DND-41 (cell line): ENCODE data around the gene ZNF607.

ENCODE experiments used
- ATAC-seq: fragments of 200-7000 bp; cut with Tn5 transposase; 3 replicates; pipeline ENCODE4 v1.9.1; 2021; ENCODE audit warnings: low read depth; ENCODE audit not compliant: insufficient read depth
- DNase-seq: peaks from one replicate; pipeline ENCODE4 v3.0.0-alpha.2; 2020
- H2AFZ ChIP-seq: 2 replicates; pipeline ENCODE4 v1.6.0; 2012; ENCODE audit warnings: low read depth, low read length
- H3K27ac ChIP-seq: 2 replicates; pipeline ENCODE4 v1.5.1; 2012; ENCODE audit warnings: low read length, inconsistent platforms
- H3K27me3 ChIP-seq: fragments of 200-600 bp; sonication (generic); 2 replicates; pipeline ENCODE4 v1.6.0; 2012; ENCODE audit warnings: low read length, mild to moderate bottlenecking, inconsistent platforms; ENCODE audit not compliant: insufficient read depth, poor library complexity
- H3K36me3 ChIP-seq: 2 replicates; pipeline ENCODE4 v1.5.1; 2012; ENCODE audit warnings: low read length, inconsistent platforms; ENCODE audit not compliant: insufficient read depth
- H3K4me1 ChIP-seq: 2 replicates; pipeline ENCODE4 v1.5.1; 2012; ENCODE audit warnings: mild to moderate bottlenecking, low read length; ENCODE audit not compliant: insufficient read depth
- H3K4me2 ChIP-seq: 2 replicates; pipeline ENCODE4 v1.6.0; 2012; ENCODE audit warnings: mild to moderate bottlenecking, moderate library complexity, low read length, inconsistent platforms; ENCODE audit not compliant: insufficient read depth
- H3K4me3 ChIP-seq, 2 experiments: fragments of 200-600 bp in 1 of 2; shearing (Covaris generic) in 1 of 2; 2 replicates each; pipeline ENCODE4 v1.5.1; 2012 to 2016; ENCODE audit warnings: inconsistent platforms in 2 of 2, low read length in 2 of 2, mild to moderate bottlenecking in 2 of 2, low read depth in 1 of 2, moderate library complexity in 1 of 2
- H3K79me2 ChIP-seq: 2 replicates; pipeline ENCODE4 v1.6.0; 2012; ENCODE audit warnings: low read length, inconsistent platforms; ENCODE audit not compliant: insufficient read depth
- H3K9ac ChIP-seq: 2 replicates; pipeline ENCODE4 v1.6.0; 2012; ENCODE audit warnings: low read depth, mild to moderate bottlenecking, inconsistent platforms, low read length, moderate library complexity
- H3K9me3 ChIP-seq: 2 replicates; pipeline ENCODE4 v1.5.1; 2012; ENCODE audit warnings: low read length, moderate library complexity, mild to moderate bottlenecking, inconsistent platforms; ENCODE audit not compliant: insufficient read depth, severe bottlenecking
- H4K20me1 ChIP-seq: 2 replicates; pipeline ENCODE4 v1.6.0; 2012; ENCODE audit warnings: low read length; ENCODE audit not compliant: insufficient read depth
- EZH2 ChIP-seq: IDR thresholded peaks from 3 replicates; pipeline ENCODE4 v1.6.1; 2012; ENCODE audit warnings: borderline replicate concordance, low read depth, mild to moderate bottlenecking, moderate library complexity, low read length, inconsistent platforms; ENCODE audit not compliant: severe bottlenecking
- TF ChIP-seq, protein P1 (sequence below): IDR thresholded peaks from 2 replicates; pipeline ENCODE4 v1.5.1; 2012; ENCODE audit warnings: borderline replicate concordance, low read length, moderate library complexity, mild to moderate bottlenecking; ENCODE audit not compliant: poor library complexity, severe bottlenecking; ENCODE audit errors: extremely low read depth

The ZNF607 gene

DNA sequence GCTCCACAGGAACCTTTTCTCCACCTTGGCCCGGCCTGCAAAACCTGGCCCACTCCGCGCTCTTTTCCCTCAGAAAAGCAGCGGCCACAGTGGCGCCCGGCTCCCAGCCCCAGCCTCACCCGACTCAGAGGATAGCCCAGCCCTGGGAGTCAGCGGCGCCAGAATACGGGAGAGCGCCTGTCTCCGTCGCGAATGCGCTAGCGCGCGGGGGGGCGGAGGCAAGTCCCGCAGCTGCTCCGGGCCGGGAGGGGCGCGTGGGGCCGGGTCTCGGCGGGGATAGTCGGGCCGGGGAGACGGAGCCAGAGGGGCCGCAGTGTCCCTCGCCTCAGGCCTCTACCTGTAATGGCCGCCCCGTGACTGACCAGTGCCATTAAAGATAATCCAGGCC lies 64.3 kb downstream of the ZNF607 start, which contains the start of gene ZFP30:
TSS of gene ZFP30 (minus strand) at position 165 of the 388 bp plus-strand sequence. CDS start 7,643 bp downstream, outside the sequence.
- peak within 1 kb of the TSS; percentile 96 for H2AFZ ChIP-seq
- ATAC-seq: peak; percentile 80
- peaks cover 2% of the 10 kb centered on the region for H3K9me3 ChIP-seq
- peaks cover 20% of the 10 kb centered on the region for H3K36me3 ChIP-seq
- peak; percentile 91 for DNase-seq
- peaks cover 4% of the 10 kb centered on the region; the same call in 1 of the 2 replicates for H4K20me1 ChIP-seq
- H3K4me1 ChIP-seq: peaks cover 37% of the 10 kb centered on the region
- H3K4me2 ChIP-seq: peak within 1 kb of the TSS; percentile 69
- H3K27ac ChIP-seq: peak within 1 kb of the TSS; percentile 93
- H3K4me3 ChIP-seq: peak within 1 kb of the TSS; percentile 74 to 95
- TF ChIP-seq, protein P1, sequence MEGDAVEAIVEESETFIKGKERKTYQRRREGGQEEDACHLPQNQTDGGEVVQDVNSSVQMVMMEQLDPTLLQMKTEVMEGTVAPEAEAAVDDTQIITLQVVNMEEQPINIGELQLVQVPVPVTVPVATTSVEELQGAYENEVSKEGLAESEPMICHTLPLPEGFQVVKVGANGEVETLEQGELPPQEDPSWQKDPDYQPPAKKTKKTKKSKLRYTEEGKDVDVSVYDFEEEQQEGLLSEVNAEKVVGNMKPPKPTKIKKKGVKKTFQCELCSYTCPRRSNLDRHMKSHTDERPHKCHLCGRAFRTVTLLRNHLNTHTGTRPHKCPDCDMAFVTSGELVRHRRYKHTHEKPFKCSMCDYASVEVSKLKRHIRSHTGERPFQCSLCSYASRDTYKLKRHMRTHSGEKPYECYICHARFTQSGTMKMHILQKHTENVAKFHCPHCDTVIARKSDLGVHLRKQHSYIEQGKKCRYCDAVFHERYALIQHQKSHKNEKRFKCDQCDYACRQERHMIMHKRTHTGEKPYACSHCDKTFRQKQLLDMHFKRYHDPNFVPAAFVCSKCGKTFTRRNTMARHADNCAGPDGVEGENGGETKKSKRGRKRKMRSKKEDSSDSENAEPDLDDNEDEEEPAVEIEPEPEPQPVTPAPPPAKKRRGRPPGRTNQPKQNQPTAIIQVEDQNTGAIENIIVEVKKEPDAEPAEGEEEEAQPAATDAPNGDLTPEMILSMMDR: no peak
- no peak for TF ChIP-seq EZH2
- peaks cover 62% of the 10 kb centered on the region for H3K79me2 ChIP-seq
- H3K9ac ChIP-seq: peak within 1 kb of the TSS; percentile 87
- no peaks in the 10 kb centered on the region for H3K27me3 ChIP-seq

DNA sequence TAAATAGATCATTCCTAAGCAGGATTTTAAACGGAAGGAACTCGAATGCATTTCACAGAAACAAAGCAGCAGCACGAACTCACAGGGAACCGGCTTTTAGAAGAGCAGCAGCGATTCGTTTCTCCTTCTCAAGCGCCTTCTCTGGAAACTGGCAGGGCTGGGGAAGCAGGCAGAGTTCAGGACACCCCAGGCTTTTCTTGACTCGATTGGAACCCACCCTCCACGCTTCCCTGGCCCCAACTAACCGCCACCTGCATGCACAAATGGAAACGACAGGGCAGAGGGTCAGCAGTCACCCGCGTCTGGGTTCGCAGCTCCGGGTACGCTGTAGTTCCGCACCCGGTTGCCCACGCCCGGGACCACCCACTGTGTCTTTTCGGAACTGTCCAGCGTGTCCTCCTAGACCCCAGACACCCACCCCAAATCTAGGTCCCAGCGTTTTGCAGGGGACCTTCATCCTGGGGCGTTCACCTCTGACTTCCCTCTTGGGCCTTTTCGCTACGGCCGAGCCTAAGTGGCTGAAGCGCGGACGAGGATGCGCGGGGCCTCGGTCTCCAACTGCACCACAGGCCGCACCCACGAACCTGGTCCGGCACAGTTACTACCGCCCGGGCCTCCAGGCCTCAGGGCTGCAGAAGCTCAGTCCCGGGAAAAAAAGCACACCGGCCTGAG lies 64.8 kb downstream of the ZNF607 start:
- peak overlapping the region; percentile 87 for H3K9ac ChIP-seq
- H4K20me1 ChIP-seq: peaks cover 4% of the 10 kb centered on the region; the same call in 1 of the 2 replicates
- H3K79me2 ChIP-seq: peaks cover 67% of the 10 kb centered on the region
- peak overlapping the region; percentile 74 to 95 for H3K4me3 ChIP-seq
- TF ChIP-seq, protein P1: peak; percentile 14
- no peak for TF ChIP-seq EZH2
- peak overlapping the region; percentile 96 for H2AFZ ChIP-seq
- H3K27ac ChIP-seq: peak overlapping the region; percentile 93
- DNase-seq (peak; percentile 56), ATAC-seq (peak; percentile 21)
- peaks cover 2% of the 10 kb centered on the region for H3K9me3 ChIP-seq
- H3K27me3 ChIP-seq: no peaks in the 10 kb centered on the region
- H3K4me2 ChIP-seq: peak overlapping the region; percentile 69
- peaks cover 25% of the 10 kb centered on the region for H3K36me3 ChIP-seq
- H3K4me1 ChIP-seq: peaks cover 37% of the 10 kb centered on the region

DNA sequence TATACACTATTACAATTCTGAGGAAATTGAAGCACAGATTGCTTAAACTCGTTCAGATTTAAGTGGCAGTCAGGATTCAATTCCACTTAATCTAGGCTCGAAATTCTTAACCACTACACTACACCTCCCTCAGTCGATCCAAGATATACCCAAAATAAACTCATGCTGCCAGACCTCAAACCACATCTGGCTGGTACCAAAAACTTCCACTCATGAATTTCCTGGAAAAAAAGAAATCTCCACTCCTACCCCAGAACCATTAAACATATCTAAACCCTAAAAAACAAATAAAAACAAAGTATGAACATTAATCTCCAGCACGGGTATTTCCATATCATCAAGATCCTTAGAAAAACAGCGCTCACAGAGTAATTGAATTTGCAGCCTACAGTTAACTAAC lies 65.4 kb downstream of the ZNF607 start:
- H2AFZ ChIP-seq: peak overlapping the region; percentile 96
- TF ChIP-seq, protein P1: no peak
- TF ChIP-seq EZH2: no peak
- H3K9me3 ChIP-seq: peaks cover 2% of the 10 kb centered on the region

More for the DNA sequence above, 65.4 kb downstream of the ZNF607 start:
- H3K27ac ChIP-seq: peak overlapping the region; percentile 93
- peak overlapping the region; percentile 74 to 95 for H3K4me3 ChIP-seq
- peaks cover 32% of the 10 kb centered on the region for H3K36me3 ChIP-seq
- no peak for DNase-seq
- no peaks in the 10 kb centered on the region for H3K27me3 ChIP-seq
- H3K4me1 ChIP-seq: peaks cover 37% of the 10 kb centered on the region
- peaks cover 73% of the 10 kb centered on the region for H3K79me2 ChIP-seq
- peaks cover 4% of the 10 kb centered on the region; the same call in 1 of the 2 replicates for H4K20me1 ChIP-seq
- ATAC-seq: no peak
- H3K4me2 ChIP-seq: peak overlapping the region; percentile 69
- H3K9ac ChIP-seq: peak overlapping the region; percentile 87
